Immature natural killer cell (primary cell): Measurements from ENCODE around the gene CTPS1. TPM values are rescaled to one million over a fixed set of nuclear protein-coding genes. Genes with fewer than 3 reads are reported as not detected.

ENCODE experiments used
- DNase-seq, 3 donors: peaks; one replicate each; pipeline ENCODE4 v3.0.0; 2022; ENCODE audit warnings: mixed read lengths in 1 of 3
- H3K27ac Mint-ChIP-seq, 6 donors: one replicate each; pipeline ENCODE4 v1.8.0; 2020; ENCODE audit warnings: mixed read lengths in 6 of 6, mild to moderate bottlenecking in 5 of 6, inconsistent platforms in 4 of 6, moderate library complexity in 3 of 6
- H3K27me3 Mint-ChIP-seq, 3 donors: one replicate each; pipeline ENCODE4 v1.8.0; 2020 to 2021; ENCODE audit warnings: low read depth in 3 of 3, mild to moderate bottlenecking in 3 of 3, mixed read lengths in 3 of 3, moderate library complexity in 3 of 3, inconsistent platforms in 1 of 3
- H3K36me3 Mint-ChIP-seq, 3 donors: one replicate each; pipeline ENCODE4 v1.8.0; 2020; ENCODE audit warnings: mixed read lengths in 3 of 3, inconsistent platforms in 2 of 3, mild to moderate bottlenecking in 2 of 3
- H3K4me1 Mint-ChIP-seq, 2 donors: one replicate each; pipeline ENCODE4 v1.8.0; 2020; ENCODE audit warnings: inconsistent platforms in 2 of 2, mild to moderate bottlenecking in 2 of 2, mixed read lengths in 2 of 2, moderate library complexity in 1 of 2
- H3K4me3 Mint-ChIP-seq, 5 donors: one replicate each; pipeline ENCODE4 v1.8.0; 2020; ENCODE audit warnings: mild to moderate bottlenecking in 5 of 5, mixed read lengths in 5 of 5, inconsistent platforms in 3 of 5, moderate library complexity in 3 of 5
- H3K9me3 Mint-ChIP-seq, 6 donors: one replicate each; pipeline ENCODE4 v1.8.0; 2020; ENCODE audit warnings: mild to moderate bottlenecking in 6 of 6, mixed read lengths in 6 of 6, inconsistent platforms in 4 of 6, moderate library complexity in 3 of 6
- polyA plus RNA-seq, 3 donors: library from polyadenylated mRNA; unstranded; fragments of 300-500 nt; fragmentation: Illumina TruSeq; gene quantifications; one replicate each; pipeline ENCODE4 v1.2.3, GENCODE V29; 2021

CTPS1 gene
- polyA plus RNA-seq, 3 donors from 2014 or later = 14.8 to 22.6 (median 16.6) TPM

DNA sequence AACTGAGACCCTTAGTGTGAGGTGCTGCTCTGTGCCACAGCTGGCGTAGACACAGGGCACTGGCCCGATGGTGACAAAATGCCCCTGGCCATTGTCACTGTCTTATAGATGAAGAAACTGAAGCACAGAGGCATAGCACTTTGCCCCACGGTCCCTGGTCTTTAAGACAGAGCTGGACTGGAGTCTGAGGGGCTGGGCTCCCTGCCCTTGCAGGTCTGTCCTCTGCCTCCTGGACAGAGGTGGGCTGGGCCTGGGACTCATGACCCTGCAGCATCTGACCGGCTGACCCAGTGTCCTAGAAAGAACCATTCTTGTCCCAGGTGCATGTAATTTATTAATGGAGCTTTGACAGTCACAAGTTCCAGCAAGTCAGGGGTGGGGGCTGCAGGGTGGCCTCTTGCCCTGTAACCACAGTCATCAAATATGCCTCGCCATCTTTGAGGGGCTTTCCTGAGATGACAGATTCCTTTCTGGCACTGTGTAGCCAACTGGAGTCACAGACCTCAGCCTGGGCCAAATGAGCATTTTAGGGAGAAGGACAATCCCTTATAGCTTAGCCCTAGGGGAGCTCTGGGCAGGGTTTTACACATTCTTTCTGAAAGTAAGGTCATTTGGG lies 35.9 kb downstream of the CTPS1 start:
- Mint-ChIP-seq H3K27ac (peak overlapping the region in 4 of 6 donors; percentile 3 to 26 (median 19)), H3K4me3 (no peak overlapping the region), H3K9me3 (no peaks in the 10 kb centered on the region), H3K27me3 (peaks cover 0 to 11% (median 8%) of the 10 kb centered on the region in 3 donors), H3K4me1 (peaks cover 0 to 3% of the 10 kb centered on the region in 2 donors), H3K36me3 (peaks cover 10 to 21% (median 15%) of the 10 kb centered on the region in 3 donors)
- DNase-seq = no peak

GRCh38 chr1:41015897-41016470 lies 36.5 kb downstream of the CTPS1 start:
- H3K4me1 Mint-ChIP-seq = peaks cover 0 to 3% of the 10 kb centered on the region in 2 donors
- H3K27ac Mint-ChIP-seq = no peak overlapping the region
- no peaks in the 10 kb centered on the region for H3K9me3 Mint-ChIP-seq
- H3K4me3 Mint-ChIP-seq = no peak overlapping the region
- peaks cover 6 to 19% (median 14%) of the 10 kb centered on the region in 3 donors for H3K36me3 Mint-ChIP-seq
- peaks cover 0 to 11% (median 8%) of the 10 kb centered on the region in 3 donors for H3K27me3 Mint-ChIP-seq
- DNase-seq = no peak

GRCh38 chr1:41017141-41018017 lies 37.9 kb downstream of the CTPS1 start:
- Mint-ChIP-seq H3K27me3 (peaks cover 0 to 12% (median 11%) of the 10 kb centered on the region in 3 donors), H3K36me3 (peaks cover 4 to 7% (median 4%) of the 10 kb centered on the region in 3 donors), H3K27ac (no peak overlapping the region), H3K9me3 (no peaks in the 10 kb centered on the region), H3K4me3 (no peak overlapping the region), H3K4me1 (peaks cover 0 to 3% of the 10 kb centered on the region in 2 donors)
- no peak for DNase-seq

DNA sequence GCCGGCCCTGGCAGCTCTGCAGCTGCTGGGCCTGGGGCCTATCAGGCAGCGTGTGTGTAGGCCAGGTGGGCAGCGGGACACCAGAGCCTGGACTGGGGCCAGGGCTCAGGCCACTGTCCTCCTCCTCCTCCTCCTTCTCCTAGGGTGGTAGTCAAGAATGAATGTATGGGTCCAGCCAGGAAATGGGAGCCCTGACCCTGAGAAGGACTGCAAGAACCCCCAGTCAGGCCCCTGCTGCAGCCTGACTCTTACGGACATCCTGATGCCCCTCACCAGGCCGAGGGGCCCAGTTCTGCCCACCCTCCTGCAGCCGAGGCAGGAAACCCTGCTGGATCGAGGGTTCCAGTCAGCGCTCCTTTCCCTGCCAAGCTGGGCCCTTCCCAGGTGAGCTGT lies 38.5 kb downstream of the CTPS1 start:
- Mint-ChIP-seq H3K9me3 (no peaks in the 10 kb centered on the region), H3K4me1 (peaks cover 0 to 3% of the 10 kb centered on the region in 2 donors), H3K27ac (no peak overlapping the region), H3K4me3 (no peak overlapping the region), H3K36me3 (peaks cover 0 to 3% (median 0%) of the 10 kb centered on the region in 3 donors), H3K27me3 (peaks cover 0 to 13% (median 11%) of the 10 kb centered on the region in 3 donors)
- DNase-seq = no peak

- Mint-ChIP-seq H3K36me3 (peaks cover 0 to 3% (median 0%) of the 10 kb centered on the region in 3 donors), H3K27ac (peak overlapping the region in 1 of 6 donors; percentile 15), H3K9me3 (no peaks in the 10 kb centered on the region), H3K27me3 (peaks cover 0 to 13% (median 12%) of the 10 kb centered on the region in 3 donors), H3K4me3 (no peak overlapping the region), H3K4me1 (peaks cover 0 to 3% of the 10 kb centered on the region in 2 donors)
- DNase-seq = no peak
These were observed 39.9 kb downstream of the CTPS1 start for GRCh38 chr1:41019353-41019745.

DNA sequence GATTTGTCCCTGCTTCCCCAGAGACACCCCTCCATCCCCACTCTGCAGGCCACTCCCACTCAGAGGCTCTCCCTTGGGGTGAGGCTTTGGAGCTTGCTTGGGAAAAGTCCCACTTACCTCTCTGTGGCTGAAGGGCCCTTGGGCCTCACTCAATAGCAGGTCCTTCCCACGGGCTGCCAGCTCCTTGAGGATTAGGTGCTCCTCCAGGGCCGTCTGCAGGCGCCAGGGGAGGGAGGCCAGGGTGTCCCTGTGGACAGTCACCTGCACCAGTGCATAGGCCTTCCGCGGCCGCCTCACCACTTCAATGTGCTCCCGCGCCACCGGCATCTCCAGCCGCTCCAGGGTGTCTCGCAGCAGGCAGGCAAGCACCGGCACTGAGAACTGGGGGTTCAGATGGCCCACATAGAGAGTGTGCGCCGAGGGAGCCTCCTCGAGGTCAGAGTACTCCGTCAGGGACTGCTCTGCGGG lies 40.6 kb downstream of the CTPS1 start:
- Mint-ChIP-seq H3K27me3 (peaks cover 0 to 15% (median 13%) of the 10 kb centered on the region in 3 donors), H3K27ac (no peak overlapping the region), H3K4me3 (no peak overlapping the region), H3K36me3 (no peaks in the 10 kb centered on the region), H3K4me1 (no peaks in the 10 kb centered on the region), H3K9me3 (no peaks in the 10 kb centered on the region)
- no peak for DNase-seq

- no peaks in the 10 kb centered on the region for H3K36me3 Mint-ChIP-seq
- H3K9me3 Mint-ChIP-seq = no peaks in the 10 kb centered on the region
- H3K27me3 Mint-ChIP-seq = peaks cover 0 to 15% (median 13%) of the 10 kb centered on the region in 3 donors
- H3K27ac Mint-ChIP-seq = no peak overlapping the region
- H3K4me1 Mint-ChIP-seq = no peaks in the 10 kb centered on the region
- H3K4me3 Mint-ChIP-seq = no peak overlapping the region
- DNase-seq = no peak
These were observed 41.2 kb downstream of the CTPS1 start for GRCh38 chr1:41020654-41021053.

DNA sequence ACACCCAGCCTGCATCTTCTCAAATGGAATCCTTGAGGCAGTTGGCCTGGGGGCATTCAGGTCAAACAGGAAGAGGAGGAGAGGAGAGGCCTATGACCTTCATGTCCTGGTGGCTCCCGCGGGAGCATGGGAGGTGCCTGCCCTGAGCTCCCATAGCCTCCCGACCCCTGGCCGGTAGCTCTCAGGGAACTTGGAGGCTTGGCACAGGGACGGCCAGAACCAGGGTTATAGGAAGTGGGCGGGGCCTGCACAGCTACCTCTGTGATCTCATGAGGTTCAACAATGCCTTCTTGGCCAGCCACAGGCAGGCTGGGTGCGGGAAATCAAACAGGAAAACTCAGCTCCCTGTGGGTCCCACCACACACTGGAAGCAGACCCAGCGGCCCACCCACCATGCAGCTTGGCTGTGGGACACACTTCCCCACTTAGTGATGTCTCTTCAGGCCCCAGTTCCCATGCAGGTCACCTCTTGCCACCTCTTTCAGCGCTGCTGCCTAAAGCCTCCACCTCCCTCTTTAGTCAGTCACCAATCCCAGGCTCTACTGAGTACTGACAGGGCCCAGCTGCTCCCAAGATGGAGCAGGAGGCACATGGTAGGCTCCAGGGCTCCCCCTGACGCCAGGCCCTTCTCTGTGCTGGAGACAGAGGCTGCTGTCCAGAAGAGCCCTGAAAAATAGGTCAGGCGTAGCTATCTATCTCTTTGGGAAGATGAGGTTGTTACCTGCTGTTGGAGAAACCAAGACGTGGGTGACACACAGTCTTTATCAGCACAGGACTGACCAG lies 42.2 kb downstream of the CTPS1 start, which contains the start of gene SLFNL1:
TSS of gene SLFNL1 (minus strand) at position 200 of the 783 bp plus-strand sequence. CDS start 1,065 bp downstream, outside the sequence.
- Mint-ChIP-seq H3K9me3 (no peaks in the 10 kb centered on the region), H3K27ac (peak within 1 kb of the TSS in 2 of 6 donors; percentile 8 to 74), H3K4me3 (no peak within 1 kb of the TSS), H3K27me3 (peaks cover 0 to 13% (median 11%) of the 10 kb centered on the region in 3 donors), H3K4me1 (peaks cover 8 to 9% of the 10 kb centered on the region in 2 donors), H3K36me3 (no peaks in the 10 kb centered on the region)
- DNase-seq = no peak

- Mint-ChIP-seq H3K4me3 (no peak overlapping the region), H3K27ac (no peak overlapping the region), H3K9me3 (no peaks in the 10 kb centered on the region), H3K36me3 (no peaks in the 10 kb centered on the region), H3K27me3 (peaks cover 0 to 11% (median 11%) of the 10 kb centered on the region in 3 donors), H3K4me1 (peaks cover 8 to 9% of the 10 kb centered on the region in 2 donors)
- no peak for DNase-seq
These were observed 42.9 kb downstream of the CTPS1 start for GRCh38 chr1:41022424-41022823.

DNA sequence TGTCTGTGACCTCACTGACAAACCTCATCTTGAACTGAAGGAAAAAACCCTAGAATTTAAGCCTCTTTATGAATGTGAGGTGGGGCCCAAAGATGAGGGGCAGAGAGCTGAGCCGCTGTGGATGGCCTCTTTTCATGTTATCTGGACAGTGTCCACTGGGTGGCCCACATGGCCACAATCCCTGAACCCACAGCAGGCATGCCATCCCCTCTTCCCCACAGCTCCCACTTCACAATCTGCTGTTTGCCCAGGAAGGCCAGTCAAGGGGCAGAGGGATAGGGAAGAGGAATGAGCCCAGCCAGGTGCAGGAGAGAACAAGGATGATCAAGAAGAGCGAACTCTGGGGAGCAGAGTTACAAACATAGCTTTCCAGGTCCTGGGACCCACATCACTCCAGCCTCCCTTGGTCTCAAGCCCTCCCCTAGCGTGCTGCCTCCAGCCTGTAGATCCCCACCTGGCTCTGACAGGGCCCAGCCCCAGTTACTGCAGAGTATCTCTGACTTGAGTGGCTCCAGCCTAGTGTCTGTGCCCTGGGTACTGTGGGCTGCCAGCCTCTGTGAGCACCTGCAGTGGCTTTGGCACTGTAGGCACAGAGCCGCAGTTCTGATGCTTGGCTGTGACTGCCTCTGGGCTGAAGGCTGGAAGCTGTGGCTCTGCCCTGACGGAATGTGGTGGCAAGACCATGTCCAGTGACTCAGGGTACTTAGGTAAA lies 43.9 kb downstream of the CTPS1 start:
- Mint-ChIP-seq H3K4me1 (peaks cover 8 to 9% of the 10 kb centered on the region in 2 donors), H3K27ac (no peak overlapping the region), H3K36me3 (no peaks in the 10 kb centered on the region), H3K9me3 (no peaks in the 10 kb centered on the region), H3K4me3 (no peak overlapping the region), H3K27me3 (peaks cover 0 to 10% (median 8%) of the 10 kb centered on the region in 3 donors)
- DNase-seq = no peak

DNA sequence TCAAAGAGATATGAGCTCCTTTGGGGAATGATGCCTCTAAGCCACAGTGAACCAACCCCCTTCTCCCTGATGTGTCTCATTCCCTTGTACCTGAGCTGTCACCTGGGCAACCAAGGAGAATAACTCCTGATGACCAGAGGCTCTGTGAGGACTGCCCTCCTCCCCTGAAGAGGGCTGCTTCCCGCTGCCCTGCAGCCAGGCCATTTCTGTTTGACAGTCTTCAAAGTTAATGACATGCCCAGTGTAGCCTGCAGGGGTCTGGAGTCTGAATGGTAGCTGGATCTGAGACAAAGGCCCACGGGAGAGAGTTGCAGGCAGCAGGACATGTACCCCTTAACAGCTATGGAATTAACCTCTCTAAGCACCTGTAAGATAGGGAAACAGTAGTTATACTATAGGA lies 45.5 kb downstream of the CTPS1 start:
- no peak overlapping the region for H3K27ac Mint-ChIP-seq
- no peak for DNase-seq
- H3K27me3 Mint-ChIP-seq = peaks cover 2 to 4% (median 4%) of the 10 kb centered on the region in 3 donors
- H3K36me3 Mint-ChIP-seq = peaks cover 0 to 4% (median 3%) of the 10 kb centered on the region in 3 donors
- no peak overlapping the region for H3K4me3 Mint-ChIP-seq
- H3K9me3 Mint-ChIP-seq = no peaks in the 10 kb centered on the region
- H3K4me1 Mint-ChIP-seq = peaks cover 8 to 9% of the 10 kb centered on the region in 2 donors

GRCh38 chr1:41025979-41026819 lies 46.7 kb downstream of the CTPS1 start:
- peaks cover 2 to 6% (median 4%) of the 10 kb centered on the region in 3 donors for H3K27me3 Mint-ChIP-seq

More at GRCh38 chr1:41025979-41026819, 46.7 kb downstream of the CTPS1 start:
- H3K9me3 Mint-ChIP-seq = no peaks in the 10 kb centered on the region
- peaks cover 3 to 11% (median 6%) of the 10 kb centered on the region in 3 donors for H3K36me3 Mint-ChIP-seq
- no peak for DNase-seq
- peak overlapping the region in 3 of 6 donors; percentile 77 to 85 (median 77) for H3K27ac Mint-ChIP-seq
- peaks cover 8 to 9% of the 10 kb centered on the region in 2 donors for H3K4me1 Mint-ChIP-seq
- no peak overlapping the region for H3K4me3 Mint-ChIP-seq
